Inferior parietal cortex (tissue), 1 donor: ENCODE results near the gene OR10H4.
"Not testable (repeated sequence)": the region's sequence is repeated elsewhere in the genome, so short reads cannot be mapped to it uniquely, and the experiment has no call there.

Source experiments
- DNase-seq: peaks from one replicate; pipeline ENCODE4 v3.0.0-alpha.2; 2016; ENCODE audit errors: extremely low spot score

OR10H4 gene

GRCh38 chr19:15948223-15949058 lies at the start of gene OR10H4:
Gene OR10H4 (plus strand): TSS chr19:15949008. CDS start chr19:15949008, 0 bp downstream.
- DNase-seq = no peak

- DNase-seq = not testable (repeated sequence)
Observed at GRCh38 chr19:15899561-15899960, 49.2 kb upstream of the OR10H4 start.

GRCh38 chr19:15900032-15900431 lies 48.8 kb upstream of the OR10H4 start:
- DNase-seq = not testable (repeated sequence)

- DNase-seq = no peak
Observed at GRCh38 chr19:15900504-15900903, 48.3 kb upstream of the OR10H4 start.

- DNase-seq = no peak
Observed at GRCh38 chr19:15902254-15902653, 46.6 kb upstream of the OR10H4 start.

- not testable (repeated sequence) for DNase-seq
Observed at GRCh38 chr19:15902898-15903297, 45.9 kb upstream of the OR10H4 start.

- DNase-seq = no peak
Observed at GRCh38 chr19:15905026-15905425, 43.8 kb upstream of the OR10H4 start.

GRCh38 chr19:15911599-15912235 lies 37.1 kb upstream of the OR10H4 start:
- DNase-seq = no peak

GRCh38 chr19:15913384-15913783 lies 35.4 kb upstream of the OR10H4 start:
- no peak for DNase-seq

- no peak for DNase-seq
Observed at GRCh38 chr19:15913830-15914229, 35.0 kb upstream of the OR10H4 start.

GRCh38 chr19:15915109-15915508 lies 33.7 kb upstream of the OR10H4 start:
- no peak for DNase-seq

GRCh38 chr19:15919243-15919642 lies 29.6 kb upstream of the OR10H4 start:
- no peak for DNase-seq

- DNase-seq = no peak
Observed at GRCh38 chr19:15922021-15922420, 26.8 kb upstream of the OR10H4 start.

- no peak for DNase-seq
Observed at GRCh38 chr19:15923702-15924101, 25.1 kb upstream of the OR10H4 start.

- no peak for DNase-seq
Observed at GRCh38 chr19:15926484-15926883, 22.3 kb upstream of the OR10H4 start.

- DNase-seq = no peak
Observed at GRCh38 chr19:15928321-15928720, 20.5 kb upstream of the OR10H4 start.

GRCh38 chr19:15933761-15934331 lies 15.0 kb upstream of the OR10H4 start:
- not testable (repeated sequence) for DNase-seq

- peak; percentile 19 for DNase-seq
Observed at GRCh38 chr19:15934332-15935078, 14.3 kb upstream of the OR10H4 start, which contains the start of gene CYP4F11. Gene CYP4F11 (minus strand): TSS chr19:15934529. CDS start chr19:15934408, 121 bp downstream.

- DNase-seq = peak; percentile 1
Observed at GRCh38 chr19:15935167-15935702, 13.6 kb upstream of the OR10H4 start.

GRCh38 chr19:15936173-15936572 lies 12.6 kb upstream of the OR10H4 start:
- DNase-seq = no peak

- DNase-seq = no peak
Observed at GRCh38 chr19:15936950-15937349, 11.9 kb upstream of the OR10H4 start.

- DNase-seq = no peak
Observed at GRCh38 chr19:15937771-15938170, 11.0 kb upstream of the OR10H4 start.
